ENCODE measurements around the gene SLC22A17. TPM values are rescaled to one million over a fixed set of nuclear protein-coding genes. Genes with fewer than 3 reads are reported as not detected.

The SLC22A17 gene
- total and polyA plus RNA-seq, 2 experiments from 2014 or later = 16.5 to 42.3 TPM

GRCh38 chr14:23323838-23324454 is 28.7 kb downstream of the SLC22A17 start:
- Histone ChIP-seq H3K36me3 (ENCODE audit: low read depth) (peaks cover 33% of the 10 kb centered on the region), H3K9ac (no peak overlapping the region), H3K27ac (no peak overlapping the region), H3K9me2 (ENCODE audit: insufficient read depth) (no peaks in the 10 kb centered on the region), H3K79me2 (ENCODE audit: insufficient read depth) (peaks cover 31% of the 10 kb centered on the region), H3K27me3 (replicated peaks; ENCODE audit: insufficient read depth) (no peaks in the 10 kb centered on the region), H3K4me1 (ENCODE audit: insufficient read depth) (peaks cover 8% of the 10 kb centered on the region), H3K4me2 (ENCODE audit: unreplicated experiment) (no peak overlapping the region), H3K9me3 (ENCODE audit: low read depth) (no peaks in the 10 kb centered on the region), H3K4me3 (no peak overlapping the region), H4K20me1 (ENCODE audit: insufficient read depth) (no peaks in the 10 kb centered on the region), H2AFZ (no peak overlapping the region), H3F3A (ENCODE audit: insufficient read depth) (peaks cover 56% of the 10 kb centered on the region)
- WGBS, 2 experiments (ENCODE audit: low coverage in 1 of 2, low lambda C conversion rate in 2 of 2, missing lambda C conversion rate in 2 of 2) = 83 to 87% methylated on average over 12 to 18 of the region's 18 CpGs
- DNase-seq = no peak
- in situ Hi-C loops (cut with MboI) = no loop called here
- TF ChIP-seq EZH2 (IDR thresholded peaks at IDR 0.05; ENCODE audit: insufficient read depth, poor library complexity, severe bottlenecking) (no peak), EZH2phosphoT487 (IDR thresholded peaks at IDR 0.05; ENCODE audit: insufficient read depth, low read depth) (no peak)

GRCh38 chr14:23322568-23323517 is 29.8 kb downstream of the SLC22A17 start:
- H3K4me3 ChIP-seq = peak overlapping the region; percentile 86
- peak overlapping the region; percentile 91 for H3K27ac ChIP-seq
- peaks cover 59% of the 10 kb centered on the region for H3F3A ChIP-seq (ENCODE audit: insufficient read depth)
- no peak for DNase-seq
- TF ChIP-seq EZH2phosphoT487 (IDR thresholded peaks at IDR 0.05; ENCODE audit: insufficient read depth, low read depth) (no peak), EZH2 (IDR thresholded peaks at IDR 0.05; ENCODE audit: insufficient read depth, poor library complexity, severe bottlenecking) (no peak)
- no peaks in the 10 kb centered on the region for H3K9me2 ChIP-seq (ENCODE audit: insufficient read depth)
- H3K36me3 ChIP-seq (ENCODE audit: low read depth) = peaks cover 33% of the 10 kb centered on the region
- no peaks in the 10 kb centered on the region for H3K27me3 ChIP-seq (replicated peaks; ENCODE audit: insufficient read depth)
- H3K79me2 ChIP-seq (ENCODE audit: insufficient read depth) = peaks cover 32% of the 10 kb centered on the region
- 35 to 36% methylated on average over 10 of the region's 10 CpGs for WGBS, 2 experiments (ENCODE audit: low coverage in 1 of 2, low lambda C conversion rate in 2 of 2, missing lambda C conversion rate in 2 of 2)
- in situ Hi-C loops (cut with MboI) = no loop called here
- H3K4me1 ChIP-seq (ENCODE audit: insufficient read depth) = peaks cover 8% of the 10 kb centered on the region
- peak overlapping the region; percentile 97 for H3K9ac ChIP-seq
- peak overlapping the region; percentile 93 for H3K4me2 ChIP-seq (ENCODE audit: unreplicated experiment)
- H3K9me3 ChIP-seq (ENCODE audit: low read depth) = no peaks in the 10 kb centered on the region
- 0 out of 2 replicates have a peak overlapping the region, but pooled peaks have one; percentile 10 for H2AFZ ChIP-seq
- no peaks in the 10 kb centered on the region for H4K20me1 ChIP-seq (ENCODE audit: insufficient read depth)

GRCh38 chr14:23321572-23322547 is 30.8 kb downstream of the SLC22A17 start:
- Histone ChIP-seq H2AFZ (0 out of 2 replicates have a peak overlapping the region, but pooled peaks have one; percentile 10), H3K9me3 (ENCODE audit: low read depth) (no peaks in the 10 kb centered on the region), H3K9me2 (ENCODE audit: insufficient read depth) (no peaks in the 10 kb centered on the region), H3F3A (ENCODE audit: insufficient read depth) (peaks cover 56% of the 10 kb centered on the region), H3K4me1 (ENCODE audit: insufficient read depth) (peaks cover 8% of the 10 kb centered on the region), H3K36me3 (ENCODE audit: low read depth) (peaks cover 33% of the 10 kb centered on the region), H3K27ac (peak overlapping the region; percentile 91), H3K9ac (peak overlapping the region; percentile 97), H3K79me2 (ENCODE audit: insufficient read depth) (peaks cover 42% of the 10 kb centered on the region), H3K4me3 (peak overlapping the region; percentile 86), H3K4me2 (ENCODE audit: unreplicated experiment) (peak overlapping the region; percentile 93), H4K20me1 (ENCODE audit: insufficient read depth) (no peaks in the 10 kb centered on the region), H3K27me3 (replicated peaks; ENCODE audit: insufficient read depth) (no peaks in the 10 kb centered on the region)
- peak; percentile 88 for DNase-seq
- TF ChIP-seq EZH2 (IDR thresholded peaks at IDR 0.05; ENCODE audit: insufficient read depth, poor library complexity, severe bottlenecking) = no peak
- 0 to 1% methylated on average over 29 to 56 of the region's 64 CpGs for WGBS, 2 experiments (ENCODE audit: low coverage in 1 of 2, low lambda C conversion rate in 2 of 2, missing lambda C conversion rate in 2 of 2)
- in situ Hi-C loops (cut with MboI) = no loop called here
